Natural killer cell treated with Interleukin-12 subunit alpha and Interleukin-12 subunit beta and Interleukin-15 and Interleukin-18, amount 100 ng/mL, for 72 hours (primary cell): ENCODE measurements around the gene PRKCA. TPM values are rescaled to one million over a fixed set of nuclear protein-coding genes. Genes with fewer than 3 reads are reported as not detected.
"Not testable (repeated sequence)": the region's sequence is repeated elsewhere in the genome, so short reads cannot be mapped to it uniquely, and the experiment has no call there.

ENCODE experiments used
- ATAC-seq, 2 donors: fragments of 150-1000 bp; cut with Tn5 transposase in 1 of 2; sonication (Bioruptor Pico), chemical (Tn5 transposase) in 1 of 2; 2 replicates each; pipeline ENCODE4 v1.10.0; 2021
- DNase-seq: peaks from one replicate; pipeline ENCODE4 v3.0.0; 2022; ENCODE audit warnings: low spot score
- H3K27ac Mint-ChIP-seq, 2 donors: 1 replicate in 1 of 2; 2 replicates in 1 of 2; pipeline ENCODE4 v1.8.0; 2022; ENCODE audit warnings: mixed read lengths in 2 of 2, mild to moderate bottlenecking in 1 of 2, moderate library complexity in 1 of 2
- H3K27me3 Mint-ChIP-seq, 2 donors: 1 replicate in 1 of 2; 2 replicates in 1 of 2; pipeline ENCODE4 v1.8.0; 2022; ENCODE audit warnings: mixed read lengths in 2 of 2
- H3K36me3 Mint-ChIP-seq: one replicate; pipeline ENCODE4 v1.8.0; 2022; ENCODE audit warnings: mixed read lengths
- H3K4me1 Mint-ChIP-seq, 2 donors: 1 replicate in 1 of 2; 2 replicates in 1 of 2; pipeline ENCODE4 v1.8.0; 2022; ENCODE audit warnings: low read depth in 2 of 2, mixed read lengths in 2 of 2, mild to moderate bottlenecking in 1 of 2
- H3K4me3 Mint-ChIP-seq: one replicate; pipeline ENCODE4 v1.8.0; 2022; ENCODE audit warnings: mixed read lengths
- H3K9me3 Mint-ChIP-seq: 2 replicates; pipeline ENCODE4 v1.8.0; 2022; ENCODE audit warnings: mixed read lengths
- total RNA-seq, 2 donors: library from RNA; stranded (reverse); gene quantifications; one replicate each; pipeline ENCODE4 v1.2.3, GENCODE V29; 2022

PRKCA gene
- total RNA-seq: 10 to 100 TPM; 31.1 to 41.1 TPM

DNA sequence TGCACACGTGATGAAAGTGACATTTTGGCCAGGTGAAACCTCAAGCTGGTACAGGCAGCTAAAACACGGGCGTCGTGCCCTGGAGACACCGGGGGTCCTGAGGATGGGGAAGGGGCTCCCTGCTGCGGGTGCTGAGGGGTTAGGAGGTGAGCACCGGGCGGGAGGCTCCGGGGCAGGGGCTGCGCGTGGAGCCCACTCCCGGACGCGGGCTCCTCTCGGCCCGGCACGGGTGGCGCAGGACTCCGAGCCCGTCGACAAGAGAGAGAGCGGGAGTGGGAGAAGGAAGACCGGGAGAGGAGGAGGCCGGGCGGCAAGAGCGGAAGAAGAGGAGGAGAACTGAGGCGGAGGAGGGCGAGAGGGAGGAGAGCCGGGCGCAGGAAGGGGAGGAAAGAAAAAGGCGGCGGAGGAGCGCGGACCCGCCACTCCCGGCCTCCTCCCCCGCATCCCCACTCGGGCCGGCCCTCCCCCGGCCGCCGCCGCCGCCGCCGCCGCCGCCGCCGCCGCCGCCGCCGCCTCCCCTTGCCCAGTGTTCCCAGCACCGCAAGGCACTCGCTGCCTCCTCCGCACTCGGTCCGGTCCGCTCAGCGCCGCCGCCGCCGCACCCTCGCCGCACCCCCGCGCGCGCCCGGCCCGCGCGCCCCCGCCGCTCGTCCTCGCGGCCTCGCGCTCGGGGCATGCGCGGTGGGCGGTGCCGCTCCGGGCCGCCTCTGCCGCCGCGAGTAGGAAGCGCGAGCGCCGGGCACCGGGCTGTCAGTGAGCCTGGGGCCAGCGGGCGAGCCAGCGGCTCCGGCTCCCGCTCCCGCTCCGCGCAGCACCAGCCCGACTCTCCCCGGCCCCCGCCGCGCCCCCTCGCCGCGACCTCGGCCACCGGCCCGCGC lies at the start of gene PRKCA:
TSS of gene PRKCA (plus strand) at position 750 of the 878 bp plus-strand sequence.
- peaks cover 22 to 39% of the 10 kb centered on the region in 2 donors for H3K4me1 Mint-ChIP-seq
- H3K27me3 Mint-ChIP-seq: peaks cover 0 to 11% of the 10 kb centered on the region in 2 donors
- H3K9me3 Mint-ChIP-seq: no peaks in the 10 kb centered on the region
- peak; percentile 86 for DNase-seq
- peak within 1 kb of the TSS; percentile 72 to 88 for H3K27ac Mint-ChIP-seq
- ATAC-seq: peak; percentile 92 to 94
- peak within 1 kb of the TSS; percentile 95 for H3K4me3 Mint-ChIP-seq
- H3K36me3 Mint-ChIP-seq: peaks cover 9% of the 10 kb centered on the region

- H3K9me3 Mint-ChIP-seq, DNase-seq, H3K4me1 Mint-ChIP-seq, H3K27me3 Mint-ChIP-seq, ATAC-seq, H3K4me3 Mint-ChIP-seq, H3K36me3 Mint-ChIP-seq: not testable (repeated sequence)
- H3K27ac Mint-ChIP-seq: peak overlapping the region in 1 of 2 donors; percentile 66
Observed at GRCh38 chr17:66253458-66253857, 49.0 kb upstream of the PRKCA start.

- DNase-seq (peak; percentile 65), ATAC-seq (peak; percentile 71 to 80)
- H3K27ac Mint-ChIP-seq: peak overlapping the region; percentile 59 to 66
- no peaks in the 10 kb centered on the region for H3K27me3 Mint-ChIP-seq
- peak overlapping the region; percentile 59 for H3K4me3 Mint-ChIP-seq
- H3K36me3 Mint-ChIP-seq: no peaks in the 10 kb centered on the region
- H3K9me3 Mint-ChIP-seq: no peaks in the 10 kb centered on the region
- H3K4me1 Mint-ChIP-seq: peaks cover 7 to 8% of the 10 kb centered on the region in 2 donors
Observed at GRCh38 chr17:66255112-66255511, 47.3 kb upstream of the PRKCA start.

DNA sequence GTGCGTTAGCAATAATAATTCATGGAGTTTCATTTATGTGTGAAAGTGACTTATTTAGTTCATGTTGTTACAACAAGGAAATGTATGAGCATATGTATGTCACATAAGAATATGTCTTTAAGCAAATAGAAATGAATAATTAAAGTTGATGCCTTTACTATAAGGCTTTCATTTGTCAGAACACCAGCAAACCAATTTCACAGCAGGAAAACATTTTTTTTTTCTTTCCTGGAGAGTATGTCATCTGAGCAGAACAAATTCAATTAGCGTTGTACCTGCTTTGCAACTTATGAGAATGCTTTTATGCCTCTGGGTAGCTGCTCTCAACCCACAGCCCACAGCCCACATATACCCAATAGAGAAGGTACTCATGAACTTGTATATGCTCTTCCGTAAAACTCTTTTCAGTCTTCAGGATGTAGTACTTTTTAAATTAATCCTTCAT lies 46.9 kb upstream of the PRKCA start:
- Mint-ChIP-seq H3K27ac (peak overlapping the region; percentile 59 to 66), H3K27me3 (no peaks in the 10 kb centered on the region), H3K36me3 (no peaks in the 10 kb centered on the region), H3K4me1 (peaks cover 7 to 8% of the 10 kb centered on the region in 2 donors), H3K4me3 (peak overlapping the region; percentile 59), H3K9me3 (no peaks in the 10 kb centered on the region)
- no peak for DNase-seq
- ATAC-seq: peak in 1 of 2 donors; percentile 41

GRCh38 chr17:66260275-66260674 lies 42.1 kb upstream of the PRKCA start:
- no peak for ATAC-seq
- Mint-ChIP-seq H3K9me3 (no peaks in the 10 kb centered on the region), H3K4me3 (no peak overlapping the region), H3K27ac (no peak overlapping the region), H3K27me3 (peaks cover 5 to 13% of the 10 kb centered on the region in 2 donors), H3K36me3 (no peaks in the 10 kb centered on the region), H3K4me1 (peaks cover 4 to 5% of the 10 kb centered on the region in 2 donors)
- DNase-seq: no peak

- Mint-ChIP-seq H3K36me3 (no peaks in the 10 kb centered on the region), H3K27me3 (peaks cover 5 to 13% of the 10 kb centered on the region in 2 donors), H3K4me3 (no peak overlapping the region), H3K9me3 (no peaks in the 10 kb centered on the region), H3K27ac (no peak overlapping the region), H3K4me1 (peaks cover 0 to 1% of the 10 kb centered on the region in 2 donors)
- no peak for ATAC-seq
- no peak for DNase-seq
Observed at GRCh38 chr17:66260688-66261087, 41.7 kb upstream of the PRKCA start.

GRCh38 chr17:66262767-66263166 lies 39.6 kb upstream of the PRKCA start:
- H3K9me3 Mint-ChIP-seq: no peaks in the 10 kb centered on the region
- no peak overlapping the region for H3K4me3 Mint-ChIP-seq
- ATAC-seq: no peak
- DNase-seq: no peak
- H3K4me1 Mint-ChIP-seq: no peaks in the 10 kb centered on the region
- no peak overlapping the region for H3K27ac Mint-ChIP-seq
- H3K36me3 Mint-ChIP-seq: no peaks in the 10 kb centered on the region
- peaks cover 7 to 13% of the 10 kb centered on the region in 2 donors for H3K27me3 Mint-ChIP-seq

DNA sequence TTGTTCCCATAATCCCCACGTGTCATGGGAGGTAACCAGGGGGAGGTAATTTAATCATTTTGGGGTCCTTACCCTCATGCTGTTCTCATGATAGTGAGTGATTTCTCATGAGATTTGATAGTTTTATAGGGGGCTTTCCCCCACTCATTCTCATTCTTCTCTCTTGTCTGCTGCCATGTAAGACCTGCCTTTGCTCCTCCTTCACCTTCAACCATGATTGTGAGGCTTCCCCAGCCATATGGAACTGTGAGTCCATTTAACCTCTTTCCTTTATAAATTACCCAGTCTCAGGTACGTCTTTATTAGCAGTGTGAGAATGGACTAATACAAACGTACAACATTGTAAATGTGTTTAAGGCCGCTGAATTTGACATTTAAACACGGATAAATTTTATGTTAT lies 37.7 kb upstream of the PRKCA start:
- Mint-ChIP-seq H3K36me3 (no peaks in the 10 kb centered on the region), H3K4me1 (no peaks in the 10 kb centered on the region), H3K27ac (no peak overlapping the region), H3K4me3 (no peak overlapping the region), H3K9me3 (no peaks in the 10 kb centered on the region), H3K27me3 (peaks cover 10 to 13% of the 10 kb centered on the region in 2 donors)
- no peak for DNase-seq
- no peak for ATAC-seq

DNA sequence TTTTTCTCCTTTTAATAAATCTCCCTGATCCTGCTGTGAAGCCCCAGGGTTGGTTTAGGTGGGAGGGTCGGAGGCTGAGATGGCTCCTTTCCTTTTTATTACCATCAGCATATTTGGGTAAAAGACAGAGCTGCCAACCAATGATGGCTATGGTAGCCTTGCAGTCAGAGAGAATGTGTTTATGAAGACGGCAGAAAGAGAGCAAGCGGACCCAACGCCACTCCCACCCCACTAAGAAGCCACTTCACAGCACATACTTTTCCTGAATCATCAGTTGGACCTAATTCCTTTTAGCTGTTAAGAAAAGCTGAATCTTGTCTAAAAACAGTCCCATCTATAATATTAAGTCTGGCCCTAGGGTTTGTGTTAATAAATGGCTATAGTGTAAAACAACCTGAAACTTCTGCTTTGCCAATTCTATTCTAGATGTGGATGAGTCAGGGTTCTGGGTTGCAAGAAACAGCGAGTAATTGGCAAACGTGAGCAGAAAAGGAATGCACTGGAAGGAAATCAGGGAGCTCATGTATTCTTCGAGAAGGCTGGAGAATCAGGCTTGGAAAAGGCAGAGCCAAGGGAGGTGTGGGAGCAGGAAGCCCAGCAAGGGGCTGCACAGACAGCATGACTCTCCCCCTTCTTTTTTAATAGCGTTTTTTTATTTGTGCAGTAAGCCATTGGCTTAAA lies 34.0 kb upstream of the PRKCA start:
- H3K27ac Mint-ChIP-seq: no peak overlapping the region
- H3K4me3 Mint-ChIP-seq: no peak overlapping the region
- no peaks in the 10 kb centered on the region for H3K4me1 Mint-ChIP-seq
- ATAC-seq (no peak), DNase-seq (no peak)
- peaks cover 16 to 24% of the 10 kb centered on the region in 2 donors for H3K27me3 Mint-ChIP-seq
- H3K36me3 Mint-ChIP-seq: no peaks in the 10 kb centered on the region
- no peaks in the 10 kb centered on the region for H3K9me3 Mint-ChIP-seq

DNA sequence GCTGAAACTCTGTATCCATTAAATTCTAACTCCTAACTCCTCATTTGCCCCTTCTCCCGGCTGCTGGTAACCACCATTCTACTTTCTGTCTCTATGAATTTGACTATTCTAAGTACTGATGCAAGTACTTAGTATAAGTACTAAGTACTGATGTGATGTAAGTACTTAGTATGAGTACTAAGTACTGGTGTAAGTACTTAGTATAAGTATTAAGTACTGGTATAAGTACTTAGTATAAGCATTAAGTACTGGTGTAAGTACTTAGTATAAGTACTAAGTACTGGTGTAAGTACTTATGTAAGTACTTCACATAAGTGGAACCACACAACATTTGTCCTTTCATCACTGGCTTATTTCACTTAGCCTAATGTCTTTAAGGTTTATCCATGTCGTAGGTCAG lies 32.3 kb upstream of the PRKCA start:
- Mint-ChIP-seq H3K9me3 (no peaks in the 10 kb centered on the region), H3K27ac (no peak overlapping the region), H3K4me1 (no peaks in the 10 kb centered on the region), H3K36me3 (no peaks in the 10 kb centered on the region), H3K4me3 (no peak overlapping the region), H3K27me3 (peaks cover 12% of the 10 kb centered on the region in 2 donors)
- ATAC-seq (no peak), DNase-seq (no peak)

- Mint-ChIP-seq H3K36me3 (no peaks in the 10 kb centered on the region), H3K4me3 (no peak overlapping the region), H3K27me3 (peaks cover 11 to 12% of the 10 kb centered on the region in 2 donors), H3K27ac (no peak overlapping the region), H3K4me1 (peaks cover 9% of the 10 kb centered on the region in 2 donors), H3K9me3 (no peaks in the 10 kb centered on the region)
- ATAC-seq (no peak), DNase-seq (no peak)
Observed at GRCh38 chr17:66271512-66271911, 30.9 kb upstream of the PRKCA start.

GRCh38 chr17:66272811-66273585 lies 29.4 kb upstream of the PRKCA start:
- no peak overlapping the region for H3K27ac Mint-ChIP-seq
- DNase-seq: no peak
- no peak for ATAC-seq
- no peaks in the 10 kb centered on the region for H3K9me3 Mint-ChIP-seq
- H3K4me1 Mint-ChIP-seq: peaks cover 9% of the 10 kb centered on the region in 2 donors
- H3K4me3 Mint-ChIP-seq: no peak overlapping the region
- peaks cover 12% of the 10 kb centered on the region in 2 donors for H3K27me3 Mint-ChIP-seq
- H3K36me3 Mint-ChIP-seq: no peaks in the 10 kb centered on the region

DNA sequence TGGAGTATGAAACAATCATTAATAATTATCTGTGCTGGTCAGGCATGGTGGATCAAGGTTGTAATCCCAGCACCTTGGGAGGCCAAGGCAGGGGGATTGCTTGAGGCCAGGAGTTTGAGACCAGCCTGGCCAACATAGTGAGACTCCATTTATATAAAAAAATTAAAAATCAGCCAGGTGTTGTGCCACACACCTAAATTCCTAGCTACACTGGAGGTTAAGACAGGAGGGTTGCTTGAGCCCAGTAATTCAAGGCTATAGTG lies 28.9 kb upstream of the PRKCA start:
- Mint-ChIP-seq H3K4me1 (peaks cover 9% of the 10 kb centered on the region in 2 donors), H3K27ac (no peak overlapping the region), H3K36me3 (no peaks in the 10 kb centered on the region), H3K27me3 (peaks cover 11 to 12% of the 10 kb centered on the region in 2 donors), H3K9me3 (no peaks in the 10 kb centered on the region), H3K4me3 (no peak overlapping the region)
- ATAC-seq (no peak), DNase-seq (no peak)
